ENCODE results near the gene CEP170B.
"Not testable (repeated sequence)": the region's sequence is repeated elsewhere in the genome, so short reads cannot be mapped to it uniquely, and the experiment has no call there.

CEP170B gene

GRCh38 chr14:104844306-104845032 lies 20.6 kb upstream of the CEP170B start:
- DNase-seq: no peak

- DNase-seq: no peak
Measured at GRCh38 chr14:104845033-104845666, 19.9 kb upstream of the CEP170B start.

DNA sequence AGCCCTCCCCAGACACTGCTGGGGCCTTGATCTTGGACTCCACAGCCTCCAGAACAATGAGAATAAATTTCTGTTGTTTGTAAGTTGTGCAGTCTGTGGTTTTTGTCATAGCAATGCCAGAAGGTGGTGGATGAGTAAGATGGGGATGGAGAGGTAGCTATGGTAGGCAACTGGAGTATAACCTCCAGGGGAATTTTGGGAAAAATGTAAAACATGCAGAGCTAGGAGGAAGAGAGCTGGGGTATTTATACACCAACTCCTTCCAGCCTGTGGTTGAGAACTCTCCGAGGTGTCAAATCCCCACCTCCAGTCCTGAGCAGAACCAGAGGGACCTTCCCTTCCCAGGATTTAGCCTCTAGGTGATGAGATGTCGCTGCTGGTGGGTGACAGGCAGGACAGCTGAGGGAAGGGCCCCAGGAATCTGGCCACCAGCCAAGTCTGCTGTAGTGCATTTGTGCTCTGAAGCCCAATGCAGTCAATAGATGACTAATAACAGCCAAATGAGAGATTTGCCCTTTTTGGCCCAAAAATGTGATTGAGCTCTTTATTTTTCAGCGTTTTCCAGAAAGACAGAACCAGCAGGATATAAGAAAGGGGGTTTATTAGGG lies 19.1 kb upstream of the CEP170B start:
- DNase-seq: no peak

DNA sequence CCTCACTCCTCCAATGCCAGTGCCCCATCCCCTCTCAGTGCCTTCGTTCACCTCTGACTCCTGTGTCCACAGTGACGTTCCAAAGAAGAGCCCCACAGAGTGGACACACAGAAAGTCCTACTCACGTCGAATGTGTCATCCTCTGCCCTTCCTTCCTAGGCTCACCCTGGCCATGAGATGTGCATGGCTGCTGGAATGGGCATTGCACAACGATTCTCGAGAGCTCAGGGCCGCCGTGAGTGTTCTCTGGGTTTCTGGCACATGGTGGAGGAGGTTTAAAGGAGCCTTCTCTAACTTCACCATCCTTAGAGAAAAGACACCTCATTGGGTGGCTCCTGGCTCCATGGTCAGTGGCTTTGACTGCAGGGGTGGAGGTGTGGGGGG lies 12.8 kb upstream of the CEP170B start:
- no peak for DNase-seq

DNA sequence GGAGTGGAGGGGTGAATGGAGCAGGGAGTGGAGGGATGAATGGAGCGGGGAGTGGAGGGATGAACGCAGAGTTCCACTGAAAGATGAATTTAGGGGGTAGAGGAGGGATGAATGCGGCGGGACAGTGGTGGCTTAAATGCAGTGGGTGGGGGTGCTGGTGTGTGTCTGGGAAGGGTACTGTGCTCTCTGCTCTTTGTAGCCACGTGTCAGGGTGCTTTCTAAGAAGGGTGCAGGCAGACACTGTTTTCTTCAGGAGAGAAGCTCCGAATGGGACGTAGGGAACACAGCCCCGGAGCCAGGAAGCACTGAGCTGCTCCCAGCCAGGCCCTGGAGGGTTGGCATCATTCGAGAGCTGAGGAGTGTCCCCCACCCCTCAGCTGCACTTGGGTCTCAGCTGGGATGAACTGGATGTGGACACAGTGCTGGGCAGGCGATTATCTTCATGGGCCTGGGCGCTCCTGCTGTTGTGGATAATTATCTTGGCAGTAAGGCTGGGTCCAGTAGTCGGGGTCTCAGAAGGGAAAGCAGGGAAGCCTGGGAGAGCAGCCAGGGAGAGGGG lies 9.5 kb upstream of the CEP170B start:
- DNase-seq: no peak

GRCh38 chr14:104856157-104856868 lies 8.8 kb upstream of the CEP170B start:
- DNase-seq: no peak

DNA sequence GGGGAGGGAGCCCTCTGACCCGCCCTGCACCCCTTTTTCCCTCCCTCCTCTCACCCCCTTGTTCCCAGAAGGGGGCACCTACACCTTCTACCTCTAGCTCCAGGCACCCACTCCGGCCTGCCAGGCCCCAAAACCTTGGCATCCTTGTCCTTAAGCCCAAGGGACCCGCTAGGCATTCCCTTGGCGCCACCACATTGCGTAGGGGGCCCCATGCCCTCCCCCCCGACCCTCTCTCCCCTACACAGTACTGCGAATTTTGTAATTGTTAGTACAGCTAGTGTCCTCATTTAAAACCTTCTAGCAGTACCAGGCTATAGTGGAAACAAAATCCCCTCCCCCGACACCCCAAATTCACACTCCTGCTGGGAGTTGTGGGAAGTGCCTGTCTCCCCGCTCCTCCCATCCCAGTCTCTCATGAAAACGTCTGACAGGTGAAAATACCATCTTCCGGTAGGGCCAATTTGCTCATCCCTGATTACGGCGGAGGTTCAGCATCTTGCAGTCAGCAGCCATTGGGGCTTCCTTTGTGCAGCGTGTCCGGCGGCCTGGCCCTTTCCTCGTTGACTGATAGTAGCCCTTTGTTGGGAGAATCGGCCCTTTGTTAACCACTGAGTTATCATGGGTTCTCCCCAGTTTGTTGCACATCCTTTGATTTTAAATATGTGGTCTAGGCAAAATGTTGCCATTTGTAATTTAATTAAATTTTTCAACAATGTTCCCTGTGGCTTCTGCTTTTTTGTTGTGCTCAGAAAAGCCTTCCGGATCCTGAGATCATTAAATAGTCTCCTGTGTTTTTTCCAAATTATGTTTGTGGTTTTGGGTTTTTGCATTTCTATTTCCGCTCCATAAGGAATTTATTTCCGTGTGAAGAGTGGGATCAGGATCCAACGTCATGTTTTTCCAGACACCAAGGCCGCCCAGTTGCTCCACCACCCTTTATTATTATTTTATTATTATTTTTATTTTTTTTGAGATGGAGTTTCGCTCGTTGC lies 7.9 kb upstream of the CEP170B start:
- DNase-seq: no peak

DNA sequence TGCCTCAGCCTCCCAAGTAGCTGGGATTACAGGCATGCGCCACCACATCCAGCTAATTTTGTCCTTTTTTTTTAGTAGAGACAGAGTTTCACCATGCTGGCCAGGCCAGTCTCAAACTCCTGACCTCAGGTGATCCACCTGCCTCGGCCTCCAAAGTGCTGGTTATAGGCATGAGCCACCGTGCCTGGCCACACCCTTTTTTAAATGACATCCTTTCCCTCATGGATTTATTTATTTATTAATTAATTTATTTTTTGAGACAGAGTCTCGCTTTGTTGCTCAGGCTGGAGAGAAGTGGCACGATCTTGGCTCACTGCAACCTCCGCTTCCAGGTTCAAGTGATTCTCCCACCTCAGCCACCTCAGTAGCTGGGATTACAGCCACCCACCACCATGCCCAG lies 7.1 kb upstream of the CEP170B start:
- DNase-seq: not testable (repeated sequence)

GRCh38 chr14:104858811-104859426 lies 6.1 kb upstream of the CEP170B start:
- DNase-seq: no peak

DNA sequence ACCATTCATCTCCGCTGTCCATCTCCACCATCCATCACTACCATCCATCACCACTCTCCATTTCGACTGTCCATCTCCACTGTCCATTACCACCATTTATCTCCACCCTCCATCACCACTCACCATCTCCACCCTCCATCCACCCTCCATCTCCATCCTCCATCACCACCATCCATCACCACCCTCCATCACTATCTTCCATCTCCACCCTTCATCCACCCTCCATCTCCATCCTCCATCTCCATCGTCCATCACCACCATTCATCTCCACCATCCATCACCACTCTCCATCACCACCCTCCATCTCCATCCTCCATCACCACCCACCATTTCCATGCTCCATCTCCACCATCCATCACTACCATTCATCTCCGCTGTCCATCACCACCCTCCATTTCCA lies 5.2 kb upstream of the CEP170B start:
- DNase-seq: no peak

DNA sequence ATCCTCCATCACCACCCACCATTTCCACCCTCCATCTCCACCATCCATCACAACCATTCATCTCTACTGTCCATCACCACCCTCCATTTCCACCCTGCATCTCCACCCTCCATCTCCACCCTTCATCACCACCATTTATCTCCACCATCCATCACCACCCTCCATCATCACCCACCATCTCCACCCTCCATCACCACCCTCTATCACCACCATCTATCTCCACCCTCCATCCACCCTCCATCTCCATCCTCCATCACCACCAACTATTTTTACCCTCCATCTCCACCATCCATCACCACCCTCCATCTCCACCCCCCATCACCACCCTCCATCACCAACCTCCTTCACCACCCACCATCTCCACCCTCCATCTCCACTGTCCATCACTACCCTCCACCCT lies 4.7 kb upstream of the CEP170B start:
- no peak for DNase-seq

DNA sequence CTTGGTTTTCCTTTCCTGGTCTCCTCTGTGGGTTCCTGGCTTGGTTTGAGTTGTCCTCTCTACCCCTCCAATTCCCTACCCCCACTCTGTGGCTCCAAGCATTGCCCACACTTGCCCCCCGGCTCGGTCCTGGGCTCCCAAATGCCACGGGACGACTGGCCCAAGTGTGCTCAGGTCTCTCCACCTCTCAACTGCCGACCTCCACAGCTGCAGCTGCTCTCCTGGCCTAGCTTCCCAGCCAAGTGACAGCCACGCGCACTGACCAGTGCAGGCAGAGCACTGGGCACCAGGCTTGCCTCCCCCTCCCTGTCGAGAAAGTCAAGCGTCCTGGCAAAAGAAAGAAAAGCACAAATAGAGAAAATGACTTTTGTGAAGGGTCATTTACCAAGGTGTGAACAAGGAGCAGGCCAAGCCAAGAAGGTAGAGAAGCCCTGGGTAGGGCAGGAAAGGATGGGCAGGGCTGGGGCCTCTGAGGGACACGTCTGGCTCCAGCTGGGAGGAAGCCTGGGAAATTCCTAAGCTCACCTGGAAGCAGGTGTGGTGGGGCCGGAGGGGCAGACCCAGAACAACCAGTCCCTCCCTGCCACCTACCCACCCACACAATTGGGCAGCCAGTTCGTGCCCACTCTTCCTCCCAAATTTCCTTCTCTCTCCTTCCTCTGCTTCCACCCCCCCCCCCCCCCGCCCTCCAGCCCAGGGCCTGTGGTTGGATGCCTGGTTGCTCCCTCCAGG lies 1.8 kb upstream of the CEP170B start:
- DNase-seq: no peak

- no peak for DNase-seq
Measured at GRCh38 chr14:104863923-104864266, 1.2 kb upstream of the CEP170B start.

DNA sequence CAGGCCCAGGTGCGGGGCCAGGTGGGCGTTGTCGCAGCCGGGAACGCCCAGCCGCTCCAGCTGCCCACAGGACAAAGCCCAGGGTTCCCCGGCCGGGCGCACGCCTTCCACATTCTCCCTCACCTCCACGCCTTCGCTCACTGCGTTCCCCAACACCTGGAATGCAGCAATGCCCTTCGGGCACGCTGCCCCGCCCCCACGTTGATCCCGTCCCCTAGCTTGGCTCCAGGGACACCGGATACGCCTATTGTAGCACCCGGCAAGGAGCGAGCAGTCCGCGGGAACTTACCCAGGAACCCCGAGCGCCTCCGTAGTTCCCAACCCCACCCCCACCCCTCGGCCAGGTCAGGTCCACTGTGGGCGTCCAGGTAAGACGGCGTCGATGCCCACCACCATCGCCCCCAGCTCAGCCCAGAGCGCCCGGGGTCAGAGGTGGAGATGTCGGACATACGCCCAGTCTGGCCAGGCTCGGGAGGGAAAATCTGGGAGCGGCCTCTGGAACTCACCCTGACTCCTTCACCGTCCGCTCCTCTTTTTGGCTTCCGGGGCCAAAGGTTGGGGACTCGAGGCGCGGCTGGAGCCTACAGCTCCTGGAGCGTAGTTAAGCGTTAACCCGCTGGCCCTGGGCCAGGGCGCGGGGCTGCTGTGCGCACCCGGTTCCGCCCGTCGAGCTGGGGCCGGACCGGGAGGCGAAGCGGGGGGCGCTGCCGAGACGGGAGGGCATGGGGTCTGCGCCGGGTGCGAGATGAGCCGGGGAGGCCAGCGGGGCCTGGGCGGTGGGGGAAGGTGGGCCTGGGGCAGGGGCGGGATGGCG lies 594 bp upstream of the CEP170B start:
- DNase-seq: no peak

DNA sequence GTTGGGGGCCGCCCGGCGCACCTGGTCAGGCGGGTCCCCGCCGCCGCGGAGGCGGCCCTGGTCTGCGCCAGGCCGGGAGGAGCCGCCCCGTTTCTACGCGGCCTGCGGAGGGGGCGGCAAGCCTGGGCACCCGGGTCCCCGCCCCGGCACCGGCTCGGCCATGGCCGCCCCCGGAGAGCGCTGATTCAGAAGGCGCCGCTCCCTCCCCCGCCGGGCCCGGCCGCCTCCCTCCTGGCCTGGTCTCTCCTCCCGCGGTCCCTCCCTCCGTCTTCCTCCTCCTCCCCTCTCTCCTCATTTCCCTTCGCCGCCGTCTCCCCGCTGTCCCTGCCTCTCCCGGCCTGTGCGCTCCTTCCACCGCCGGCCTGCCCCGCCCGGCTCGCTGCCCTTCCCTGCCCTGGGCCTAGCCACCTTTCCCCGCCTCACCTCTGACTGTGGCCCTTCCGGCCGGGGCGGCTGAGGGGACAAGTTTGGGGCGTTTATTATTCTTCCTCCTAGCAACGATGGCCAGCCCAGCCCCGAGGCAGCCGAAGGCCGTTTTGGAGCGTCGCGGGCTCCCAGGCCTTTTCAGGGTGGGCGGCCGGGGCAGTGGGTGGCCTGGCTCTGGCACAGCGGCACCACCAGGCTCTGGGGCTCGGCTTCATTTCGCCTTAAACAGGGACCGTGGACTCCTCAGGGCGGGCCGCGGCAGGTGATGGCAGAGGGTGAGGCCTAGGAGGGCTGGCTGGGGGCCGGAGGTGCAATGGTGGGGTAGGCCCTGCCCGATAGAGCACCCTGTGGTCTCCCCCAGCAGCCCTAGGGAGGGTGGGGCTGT lies 768 bp downstream of the CEP170B start:
- no peak for DNase-seq

- DNase-seq: no peak
Measured at GRCh38 chr14:104866451-104867370, 1.6 kb downstream of the CEP170B start.

DNA sequence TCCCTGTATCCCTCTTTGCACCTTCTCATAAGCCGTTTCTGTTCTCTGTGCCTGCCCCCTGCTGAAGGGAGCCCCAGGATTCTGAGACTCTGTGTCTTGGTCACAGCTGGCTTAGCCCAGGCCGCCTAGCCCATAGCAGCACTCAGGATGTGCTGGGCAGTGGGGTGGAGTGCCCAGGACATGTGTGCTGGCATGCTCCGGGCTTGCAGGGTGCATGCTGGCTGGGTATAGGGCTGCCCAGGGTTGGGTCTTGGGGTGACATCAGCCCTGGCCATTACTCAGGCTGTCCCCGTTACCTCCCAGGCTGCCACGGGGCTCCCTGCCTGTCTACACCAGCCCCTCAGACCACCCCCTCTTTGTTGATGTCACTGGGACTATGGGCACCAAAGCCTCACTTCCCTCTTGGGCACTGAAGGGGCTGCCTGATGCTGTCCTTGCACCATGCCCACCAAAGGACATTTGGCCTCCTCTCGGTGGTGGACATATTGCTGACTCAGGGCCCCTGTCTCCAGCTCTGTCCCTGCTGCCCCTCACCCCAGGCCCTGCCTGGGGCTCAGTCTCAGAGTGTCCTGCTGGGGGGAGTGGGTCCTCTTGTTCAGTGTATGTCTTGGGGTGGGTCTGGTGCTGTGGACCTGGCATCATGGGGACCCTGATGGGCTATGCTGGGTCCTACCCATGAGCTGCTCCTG lies 2.4 kb downstream of the CEP170B start:
- DNase-seq: no peak
